ENCODE data around the gene CARHSP1. TPM values are rescaled to one million over a fixed set of nuclear protein-coding genes. Genes with fewer than 3 reads are reported as not detected.

CARHSP1 gene
- total and polyA plus RNA-seq, 2 of the 4 experiments (the other 2 are of a cell fraction), result 121 to 138 TPM

DNA sequence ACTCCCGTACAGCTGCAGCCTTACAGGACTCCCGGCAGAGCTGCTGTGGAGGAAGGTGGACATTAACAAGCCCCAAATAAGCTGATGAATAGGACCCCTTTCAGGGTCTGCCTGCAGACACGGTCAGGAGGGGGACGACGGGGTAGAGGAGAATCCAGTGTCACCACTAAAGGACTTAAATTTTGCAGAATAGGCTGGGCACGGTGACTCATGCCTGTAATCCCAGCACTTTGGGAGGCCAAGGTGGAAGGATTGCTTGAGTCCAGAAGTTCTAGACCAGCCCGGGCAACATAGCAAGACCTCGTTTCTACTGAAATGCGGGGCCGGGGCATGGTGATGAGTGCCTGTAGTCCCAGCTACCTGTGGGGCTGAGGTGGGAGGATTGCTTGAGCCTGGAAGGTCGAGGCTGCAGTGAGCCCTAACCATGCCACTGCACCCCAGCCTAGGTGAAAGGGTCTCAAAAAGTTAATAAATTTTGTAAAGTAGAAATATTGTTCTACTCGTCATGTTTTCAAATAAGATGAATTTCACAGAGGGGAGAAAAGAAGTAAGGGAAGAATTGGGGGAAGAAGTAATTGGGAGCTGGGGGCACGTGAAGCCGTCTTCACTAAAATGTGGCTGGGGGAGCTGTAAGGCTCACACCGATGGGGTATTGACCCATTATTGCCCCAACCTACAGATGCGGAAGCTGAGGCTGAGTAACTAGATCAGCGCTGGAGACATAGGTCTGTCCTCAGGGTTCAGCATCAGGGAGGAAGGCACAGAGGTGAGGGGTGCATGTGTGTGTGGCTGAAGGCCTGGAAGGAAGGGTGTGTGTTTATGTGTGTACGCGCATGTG lies 18.0 kb upstream of the CARHSP1 start:
- no peak overlapping the region for H3K9ac ChIP-seq (ENCODE audit: low read depth, low read length)
- intact Hi-C loops (cut with micrococcal nuclease) (loop anchor here (5.0 to 10.0 kb wide), 2 partner anchors 58 to 120 kb away; no protein-coding TSS in a partner anchor), in situ Hi-C loops (cut with MboI; ENCODE audit: low sequenced_read_pairs) (no loop called here), dilution Hi-C loops (cut with HindIII; ENCODE audit: low sequenced_read_pairs, unreplicated experiment) (no loop called here)
- no peak overlapping the region for H3K4me3 ChIP-seq (ENCODE audit: insufficient read depth, low read depth, low read length)
- no peak overlapping the region for H4K91ac ChIP-seq (ENCODE audit: insufficient read depth, low read depth, low read length)
- no peak overlapping the region for H2AFZ ChIP-seq (replicated peaks; ENCODE audit: low read length, poor library complexity)
- H3K18ac ChIP-seq (ENCODE audit: low read depth, low read length), result no peak overlapping the region
- H3K56ac ChIP-seq (ENCODE audit: extremely low read depth, insufficient read depth, low read length), result no peak overlapping the region
- peaks cover 27% of the 10 kb centered on the region for H3K4me1 ChIP-seq (ENCODE audit: control insufficient read depth, insufficient read depth, low read length)
- ChIA-PET CTCF (interaction anchor here (1.1 kb wide), 1 partner anchor 122 kb away, joined by 4 read pairs; no protein-coding TSS in a partner anchor), POLR2A (ENCODE audit: unreplicated experiment) (no interaction called here)
- H2BK20ac ChIP-seq (ENCODE audit: low read depth, low read length), result no peak overlapping the region
- no peak overlapping the region for H4K8ac ChIP-seq (ENCODE audit: low read depth in 2 of 2, low read length in 2 of 2)
- TF ChIP-seq FOS (IDR thresholded peaks at IDR 0.05; ENCODE audit: low read depth, low read length), result no peak
- H2AK9ac ChIP-seq (replicated peaks; ENCODE audit: low read depth, low read length, poor library complexity), result no peak overlapping the region
- H2BK5ac ChIP-seq (ENCODE audit: low read depth, low read length, poor library complexity, severe bottlenecking), result no peak overlapping the region
- no peak overlapping the region for H2BK120ac ChIP-seq (ENCODE audit: low read depth, low read length)
- H4K5ac ChIP-seq (ENCODE audit: low read depth, low read length), result no peak overlapping the region
- no peak overlapping the region for H2BK15ac ChIP-seq (ENCODE audit: low read depth, low read length)
- no peaks in the 10 kb centered on the region for H3K27me3 ChIP-seq (ENCODE audit: control insufficient read depth, insufficient read depth, low read length)
- H3K36me3 ChIP-seq (ENCODE audit: control insufficient read depth, insufficient read depth, low read length), result peaks cover 23% of the 10 kb centered on the region
- no peak overlapping the region for H3K27ac ChIP-seq (ENCODE audit: insufficient read depth, low read length)
- no peak overlapping the region for H2AK5ac ChIP-seq (ENCODE audit: low read depth, low read length)
- 79% methylated on average over 6 of the region's 19 CpGs; no CpG with 5 or more reads in 1 of the 2 experiments for WGBS, 2 experiments (ENCODE audit: extremely low coverage in 2 of 2, insufficient read length in 1 of 2)
- ATAC-seq (ENCODE audit: low read depth), result no peak
- no peak overlapping the region for H3K4ac ChIP-seq (ENCODE audit: low read depth, low read length)
- H3K9me1 ChIP-seq (ENCODE audit: insufficient read depth, low read length), result peaks cover 33% of the 10 kb centered on the region
- no peaks in the 10 kb centered on the region for H3K9me3 ChIP-seq (ENCODE audit: control insufficient read depth, insufficient read depth, low read length)
- peaks cover 3 to 56% of the 10 kb centered on the region in 2 experiments; a peak in 3 of 4 replicates for H3K79me1 ChIP-seq (ENCODE audit: low read depth in 1 of 2, low read length in 2 of 2)
- peaks cover 38% of the 10 kb centered on the region for H4K20me1 ChIP-seq (ENCODE audit: insufficient read depth, low read length)
- no peak overlapping the region for H3K4me2 ChIP-seq (ENCODE audit: low read depth, low read length)
- no TSS peak for BruUV-seq (replicated peaks)
- H3K23ac ChIP-seq (ENCODE audit: low read depth, low read length), result no peak overlapping the region
- DNase-seq, result no peak
- H3K14ac ChIP-seq (replicated peaks; ENCODE audit: low read depth, low read length), result no peak overlapping the region; the same call in 1 of the 2 replicates
